GM21528 (cell line): ENCODE results near the gene ESX1.
"Not testable (repeated sequence)": the region's sequence is repeated elsewhere in the genome, so short reads cannot be mapped to it uniquely, and the experiment has no call there.

Experiments
- ATAC-seq: cut with Tn5 transposase; IDR thresholded peaks from one replicate; pipeline ENCODE4 v1.9.1; 2021; ENCODE audit warnings: mild to moderate bottlenecking, moderate library complexity; ENCODE audit not compliant: unreplicated experiment, low FRiP score

Gene ESX1

DNA sequence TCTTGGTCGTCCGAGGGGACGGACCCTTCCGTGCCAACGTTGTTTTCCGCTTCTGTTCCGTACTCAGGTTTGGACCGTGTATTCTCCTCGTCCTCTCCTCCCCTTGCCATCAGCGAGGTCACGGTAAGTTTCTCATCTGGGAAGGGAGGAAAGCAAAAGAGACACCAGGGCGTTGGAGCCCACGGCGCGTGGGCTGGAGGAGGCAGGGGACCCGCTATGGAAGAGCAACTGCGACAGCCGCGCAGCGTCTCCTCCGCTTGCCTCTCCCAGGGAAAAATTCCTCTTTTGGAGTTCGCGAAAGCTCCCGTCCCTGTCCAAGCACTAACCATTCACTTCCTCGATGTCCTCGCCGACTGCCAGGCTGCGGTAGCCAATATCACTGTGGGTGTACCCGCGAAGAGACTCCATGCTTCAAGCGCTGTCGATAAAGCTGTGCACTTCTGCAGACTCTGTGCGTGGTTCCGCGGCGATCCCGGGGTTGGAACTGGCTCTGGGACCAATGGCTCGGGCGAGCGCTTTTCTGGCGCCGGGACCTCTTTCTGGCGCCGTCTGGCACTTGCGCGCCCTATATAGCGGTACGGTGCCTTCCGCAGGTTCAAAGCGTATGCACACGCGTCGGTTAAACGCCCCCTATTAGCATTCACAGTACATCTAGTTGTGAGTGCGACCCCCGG is at the start of gene ESX1:
TSS of gene ESX1 (minus strand) at position 492 of the 674 bp plus-strand sequence. CDS start at position 408, 84 bp downstream.
- no peak for ATAC-seq

GRCh38 chrX:104295636-104296035 is 40.9 kb upstream of the ESX1 start:
- ATAC-seq = no peak

- no peak for ATAC-seq
Observed at GRCh38 chrX:104288961-104289360, 34.2 kb upstream of the ESX1 start.

DNA sequence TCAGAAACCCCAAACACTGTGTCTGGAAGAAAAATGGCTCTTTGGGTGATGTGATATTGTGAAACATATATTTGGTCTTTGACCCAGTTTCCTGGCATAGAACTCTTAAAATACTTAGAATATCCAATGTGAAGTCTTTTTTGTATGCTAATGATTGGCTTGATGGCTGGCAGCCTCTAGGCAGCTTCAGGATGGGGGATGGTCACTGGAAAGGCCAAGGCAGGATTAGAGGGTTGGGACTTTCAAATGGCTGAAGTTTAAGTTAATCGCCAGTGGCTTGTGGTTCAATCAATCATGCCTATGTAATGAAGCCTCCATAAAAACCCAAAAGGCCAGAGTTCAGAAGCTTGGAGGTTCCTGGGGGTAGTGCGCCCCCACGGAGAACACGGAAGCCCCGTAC is 33.5 kb upstream of the ESX1 start:
- no peak for ATAC-seq

- no peak for ATAC-seq
Observed at GRCh38 chrX:104285201-104285600, 30.5 kb upstream of the ESX1 start.

DNA sequence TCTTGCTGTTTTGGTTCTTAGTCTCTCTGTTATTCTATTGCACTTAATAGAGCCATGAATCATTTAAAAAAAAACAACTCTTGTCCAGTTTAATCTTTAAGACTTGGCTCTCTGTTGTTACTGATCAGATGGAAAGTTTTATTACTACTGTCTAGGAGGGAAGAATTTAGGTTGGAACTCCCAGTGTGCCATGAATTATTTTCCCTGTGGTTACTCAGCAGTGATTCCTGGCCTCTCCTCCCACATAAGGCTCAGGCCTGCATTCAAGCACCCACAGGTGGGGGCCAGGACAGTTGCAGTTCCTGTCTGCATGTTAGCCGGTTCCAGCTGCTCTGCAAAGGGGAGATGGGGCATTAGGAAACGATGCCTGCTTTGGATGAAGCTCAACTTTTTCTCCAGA is 29.8 kb upstream of the ESX1 start:
- no peak for ATAC-seq

- no peak for ATAC-seq
Observed at GRCh38 chrX:104282166-104282725, 27.5 kb upstream of the ESX1 start.

- ATAC-seq = no peak
Observed at GRCh38 chrX:104281564-104281963, 26.8 kb upstream of the ESX1 start.

DNA sequence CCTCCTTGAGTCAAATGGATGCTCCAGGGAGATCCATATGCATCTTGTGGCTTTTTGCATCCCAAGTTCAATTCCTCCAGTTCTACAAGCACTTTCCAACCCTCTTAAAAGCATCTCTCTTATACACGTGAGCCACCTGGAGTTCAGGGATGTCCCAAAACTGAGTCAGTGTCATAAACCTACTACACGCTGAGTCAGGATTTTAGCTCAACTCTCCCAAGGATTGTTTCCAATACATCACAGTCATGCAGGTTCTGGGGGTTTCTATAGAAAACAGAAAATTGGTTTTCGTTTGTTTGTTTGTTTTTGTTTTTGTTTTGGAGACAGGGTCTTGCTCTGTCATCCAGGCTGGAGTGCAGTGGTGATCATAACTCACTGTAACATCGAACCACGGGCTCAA is 25.9 kb upstream of the ESX1 start:
- ATAC-seq = no peak

- no peak for ATAC-seq
Observed at GRCh38 chrX:104270916-104271512, 16.3 kb upstream of the ESX1 start.

GRCh38 chrX:104270212-104270611 is 15.5 kb upstream of the ESX1 start:
- no peak for ATAC-seq

DNA sequence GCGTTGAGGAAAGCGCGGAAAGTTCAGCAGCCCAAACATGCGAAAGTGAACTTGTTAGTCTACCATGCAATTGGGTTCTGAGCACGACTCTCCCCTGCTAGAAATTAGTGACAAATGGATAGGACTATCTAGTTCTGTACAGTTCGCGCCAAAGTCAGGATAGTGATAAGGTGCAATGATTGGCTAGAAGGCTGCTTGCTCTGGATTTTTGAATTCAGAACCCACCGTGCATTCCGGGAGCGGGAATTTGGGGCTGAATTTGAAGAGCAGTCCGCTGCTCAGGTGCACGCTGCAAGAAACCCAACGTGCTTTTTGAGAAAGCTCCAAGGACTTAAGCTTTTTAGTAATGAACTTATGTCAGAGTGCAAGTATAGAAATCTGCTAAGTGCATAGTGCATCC is 732 bp upstream of the ESX1 start:
- ATAC-seq = no peak

DNA sequence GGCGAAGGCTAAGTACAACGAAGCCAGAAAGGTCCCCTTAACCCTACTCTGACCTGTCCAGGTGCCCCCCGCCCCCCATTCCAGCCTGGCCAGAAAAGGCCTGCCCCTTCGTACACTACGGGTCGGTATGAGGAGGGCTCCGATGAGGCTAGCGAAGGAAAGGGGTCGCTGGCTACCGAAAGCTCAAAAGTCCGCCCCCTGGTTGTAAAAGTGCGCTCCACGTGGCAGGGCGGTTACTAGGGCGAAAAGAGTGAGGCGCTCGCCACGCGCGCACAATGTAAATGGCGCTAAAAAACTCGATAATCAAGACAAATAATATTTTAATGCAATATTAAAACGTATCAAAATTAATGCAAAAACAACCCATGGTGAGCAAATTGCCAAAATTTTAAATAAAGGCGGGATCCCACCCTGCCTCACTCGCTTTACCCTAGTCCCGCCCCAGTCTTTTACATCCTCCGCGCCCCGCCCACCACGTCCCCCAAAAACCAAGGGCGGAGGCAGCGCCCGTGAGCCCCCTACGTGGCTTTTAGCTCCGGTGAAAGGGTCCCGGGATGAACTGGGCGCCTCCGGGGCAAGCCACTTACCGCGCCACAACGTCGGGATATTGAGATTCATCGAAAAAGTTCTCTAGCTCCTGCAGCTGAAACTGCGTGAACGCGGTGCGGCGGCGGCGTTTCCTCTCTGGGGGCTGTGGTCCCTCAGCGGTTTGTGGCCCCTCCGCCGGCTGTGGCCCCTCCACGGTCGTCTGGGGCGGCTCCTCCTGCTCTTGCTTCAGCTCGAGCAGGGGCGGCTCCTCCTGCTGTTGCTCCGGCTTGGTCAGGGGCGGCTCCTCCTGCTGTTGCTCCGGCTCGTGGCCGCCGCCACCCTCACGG is 929 bp downstream of the ESX1 start:
- ATAC-seq = no peak

- ATAC-seq = no peak
Observed at GRCh38 chrX:104250470-104250869, 4.3 kb downstream of the ESX1 start.

- ATAC-seq = not testable (repeated sequence)
Observed at GRCh38 chrX:104230060-104230459, 24.7 kb downstream of the ESX1 start.

DNA sequence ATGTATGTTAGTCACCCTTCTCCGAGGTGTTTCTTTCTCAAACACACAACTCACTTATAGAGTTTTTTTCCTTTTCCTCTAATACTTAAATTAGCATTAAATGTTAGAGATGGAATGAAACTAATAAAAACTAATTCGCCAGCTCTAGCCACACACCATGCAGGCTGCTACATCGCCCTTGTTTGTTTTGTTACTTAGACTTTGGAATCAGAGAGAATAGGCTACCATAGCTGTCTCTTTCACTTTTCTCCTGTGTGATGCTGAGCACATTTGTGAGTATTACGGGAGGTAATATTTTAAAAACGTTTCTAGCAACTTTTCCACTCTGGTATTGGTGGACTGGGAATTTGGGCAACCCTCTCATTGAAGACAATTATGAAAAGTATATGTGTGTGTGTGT is 43.5 kb downstream of the ESX1 start:
- ATAC-seq = no peak

DNA sequence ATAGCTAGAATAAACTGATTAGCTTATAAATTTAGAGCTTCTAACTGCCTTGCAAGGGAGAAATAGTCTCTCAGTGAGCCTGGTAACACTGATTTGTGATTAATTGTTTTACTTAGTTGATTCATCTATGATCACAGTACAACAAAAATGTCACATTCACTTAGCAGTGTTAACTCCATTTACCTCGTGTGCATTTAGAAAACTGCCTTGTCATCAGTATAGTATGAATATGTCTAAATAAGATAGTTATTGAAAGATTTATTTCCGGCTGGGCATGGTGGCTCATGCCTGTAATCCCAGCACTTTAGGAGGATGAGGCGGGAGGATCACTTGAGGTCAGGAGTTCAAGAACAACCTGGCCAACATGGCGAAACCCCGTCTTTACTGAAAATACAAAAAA is 49.2 kb downstream of the ESX1 start:
- ATAC-seq = no peak
